HG02970 (cell line): ENCODE results near the gene MICAL3.
"Not testable (repeated sequence)": the region's sequence is repeated elsewhere in the genome, so short reads cannot be mapped to it uniquely, and the experiment has no call there.

Source experiments
- ATAC-seq: cut with Tn5 transposase; IDR thresholded peaks from one replicate; pipeline ENCODE4 v1.9.1; 2021; ENCODE audit warnings: mild to moderate bottlenecking, moderate library complexity, moderate number of reproducible peaks; ENCODE audit not compliant: unreplicated experiment, low FRiP score

The MICAL3 gene

GRCh38 chr22:18024276-18024939 is at the start of gene MICAL3:
Gene MICAL3 (minus strand): TSS chr22:18024561. CDS start chr22:17906812, 117,749 bp downstream.
- no peak for ATAC-seq

GRCh38 chr22:18073927-18074326 is 49.6 kb upstream of the MICAL3 start:
- not testable (repeated sequence) for ATAC-seq

- ATAC-seq: no peak
Measured at GRCh38 chr22:18073467-18073866, 49.1 kb upstream of the MICAL3 start.

GRCh38 chr22:18071968-18072310 is 47.6 kb upstream of the MICAL3 start:
- no peak for ATAC-seq

GRCh38 chr22:18071307-18071967 is 47.1 kb upstream of the MICAL3 start:
- ATAC-seq: not testable (repeated sequence)

GRCh38 chr22:18070556-18071306 is 46.4 kb upstream of the MICAL3 start:
- ATAC-seq: no peak

- ATAC-seq: no peak
Measured at GRCh38 chr22:18070041-18070440, 45.7 kb upstream of the MICAL3 start.

- ATAC-seq: no peak
Measured at GRCh38 chr22:18069041-18069440, 44.7 kb upstream of the MICAL3 start.

- no peak for ATAC-seq
Measured at GRCh38 chr22:18068381-18068988, 44.1 kb upstream of the MICAL3 start.

- ATAC-seq: no peak
Measured at GRCh38 chr22:18067548-18068341, 43.4 kb upstream of the MICAL3 start.

GRCh38 chr22:18067121-18067520 is 42.8 kb upstream of the MICAL3 start:
- ATAC-seq: no peak

GRCh38 chr22:18066181-18066859 is 42.0 kb upstream of the MICAL3 start:
- no peak for ATAC-seq

- ATAC-seq: no peak
Measured at GRCh38 chr22:18065256-18065655, 40.9 kb upstream of the MICAL3 start.

- no peak for ATAC-seq
Measured at GRCh38 chr22:18064636-18065035, 40.3 kb upstream of the MICAL3 start.

- ATAC-seq: not testable (repeated sequence)
Measured at GRCh38 chr22:18063715-18064114, 39.4 kb upstream of the MICAL3 start.

GRCh38 chr22:18063306-18063705 is 38.9 kb upstream of the MICAL3 start:
- no peak for ATAC-seq

- no peak for ATAC-seq
Measured at GRCh38 chr22:18062421-18062820, 38.1 kb upstream of the MICAL3 start.

GRCh38 chr22:18060646-18061620 is 36.6 kb upstream of the MICAL3 start:
- no peak for ATAC-seq

GRCh38 chr22:18059991-18060390 is 35.6 kb upstream of the MICAL3 start:
- ATAC-seq: no peak
